H1 (cell line): Measurements from ENCODE around the gene GRIK4. TPM values are rescaled to one million over a fixed set of nuclear protein-coding genes. Genes with fewer than 3 reads are reported as not detected.

Experiments
- KDM4A ChIP-seq: IDR thresholded peaks from one replicate; pipeline ENCODE4 v1.7.1; 2012; ENCODE audit warnings: low read depth, mild to moderate bottlenecking, moderate library complexity, low read length, inconsistent platforms; ENCODE audit not compliant: severe bottlenecking
- polyA plus RNA-seq, 7 experiments: library from polyadenylated mRNA; depleted of rRNA in 3 of 7; stranded (reverse) in 5 of 7; unstranded in 2 of 7; fragments of >200 nt in 5 of 7; fragments of 200-250 nt in 2 of 7; gene quantifications; 1 replicate in 5 of 7; 2 replicates in 1 of 7; 4 replicates in 1 of 7; pipeline versions ENCODE4 v1.2.1 to v1.2.3, GENCODE V29; 2011 to 2013; ENCODE audit warnings: missing spikeins in 2 of 7, mixed read lengths in 2 of 7
- total RNA-seq: library from RNA; stranded (reverse); fragmentation: NEBNext Ultra II Directional; extraction: Animal tissue kit (Norgen Biotek cat#: 25700); gene quantifications from 2 replicates; pipeline ENCODE4 v1.2.1, GENCODE V29; 2021

GRIK4 gene
- total and polyA plus RNA-seq, 2 of the 8 experiments (the other 6 are each of a cell fraction or from before 2014, with no cell fraction given): 1.2 to 2.9 TPM

DNA sequence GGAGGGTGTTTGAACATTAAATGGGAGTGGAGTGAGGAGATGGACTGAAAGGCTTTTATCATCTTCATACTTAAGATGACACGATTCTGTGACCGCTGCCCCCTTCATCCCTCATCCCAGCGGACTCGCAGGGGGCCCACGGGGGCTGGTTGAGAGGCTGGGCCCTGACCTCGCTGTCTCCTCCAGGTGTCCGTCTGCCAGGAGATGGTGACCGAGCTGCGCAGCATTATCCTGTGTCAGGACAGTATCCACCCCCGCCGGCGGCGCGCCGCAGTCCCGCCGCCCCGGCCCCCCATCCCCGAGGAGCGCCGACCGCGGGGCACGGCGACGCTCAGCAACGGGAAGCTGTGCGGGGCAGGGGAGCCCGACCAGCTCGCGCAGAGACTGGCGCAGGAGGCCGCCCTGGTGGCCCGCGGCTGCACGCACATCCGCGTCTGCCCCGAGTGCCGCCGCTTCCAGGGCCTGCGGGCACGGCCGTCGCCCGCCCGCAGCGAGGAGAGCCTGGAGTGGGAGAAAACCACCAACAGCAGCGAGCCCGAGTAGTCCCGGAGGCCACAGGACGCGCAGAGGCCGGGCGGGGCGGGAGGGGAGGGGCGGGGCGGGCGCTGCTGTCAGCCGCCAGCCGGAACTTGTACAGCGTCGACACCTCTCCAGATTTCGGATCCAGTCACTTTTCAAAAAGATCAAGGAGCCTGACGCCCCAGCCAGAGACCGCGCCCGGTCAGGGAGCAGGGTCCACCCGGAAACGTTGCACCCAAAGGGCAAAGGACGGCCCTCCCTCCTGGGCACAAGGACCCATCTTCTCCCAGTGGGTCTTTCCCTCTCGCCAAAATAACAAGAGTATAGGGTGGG is 474.4 kb downstream of the GRIK4 start (continued):
- TF ChIP-seq KDM4A: peak; percentile 48
- TF ChIP-seq, all 59 proteins: peak for 5
